ENCODE data around the gene TRIB2. TPM values are rescaled to one million over a fixed set of nuclear protein-coding genes. Genes with fewer than 3 reads are reported as not detected.

TRIB2 gene
- total RNA-seq, 5 donors from 2014 or later (not counting 1 experiment from before 2014, with no cell fraction given): 111 to 131 (median 121) TPM

DNA sequence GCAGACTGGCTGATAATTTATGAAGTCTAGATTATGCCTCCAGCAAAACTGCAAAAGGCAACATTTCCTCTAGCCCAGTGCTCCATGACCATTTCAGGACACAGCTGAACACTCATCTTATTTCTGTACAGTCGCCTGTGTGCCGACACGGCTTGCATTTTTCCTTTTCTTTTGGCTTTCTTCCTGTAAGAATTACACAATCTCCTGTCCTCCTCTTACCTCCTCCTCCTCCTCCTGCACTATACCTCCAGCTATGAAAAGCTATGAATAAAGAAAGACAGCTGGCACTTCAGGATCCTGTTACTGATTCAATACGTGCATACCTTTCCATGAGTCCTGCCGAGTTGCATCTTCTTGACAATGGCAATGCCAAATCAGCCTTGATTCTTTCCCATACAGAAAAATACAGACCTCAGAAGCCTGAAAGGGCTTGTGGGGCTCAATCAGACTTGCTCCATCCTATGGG lies 32.2 kb upstream of the TRIB2 start:
- POLR2A ChIA-PET: no interaction called here

DNA sequence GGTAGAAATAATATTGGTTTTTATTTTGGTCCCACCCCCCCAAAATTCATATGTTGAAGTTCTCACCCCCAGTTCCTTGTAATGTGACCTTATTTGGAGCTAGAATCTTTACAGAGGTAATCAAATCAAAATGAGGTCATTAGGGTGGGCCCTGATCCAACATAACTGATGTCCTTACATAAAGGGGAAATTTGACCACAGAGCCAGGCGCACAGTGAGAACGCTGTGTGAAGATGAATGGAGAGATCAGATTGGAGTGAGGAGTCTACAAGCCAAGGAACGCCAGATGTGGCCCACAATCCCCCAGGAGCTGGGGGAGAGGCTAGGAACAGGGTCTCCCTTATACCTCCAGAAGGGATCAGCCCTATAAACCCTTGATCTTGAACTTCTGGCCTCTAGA lies 31.6 kb upstream of the TRIB2 start:
- H3K4me3 Mint-ChIP-seq: no peak overlapping the region
- H3K4me1 Mint-ChIP-seq: peaks cover 0 to 7% (median 5%) of the 10 kb centered on the region in 3 donors
- no peak overlapping the region for H3K27ac ChIP-seq (ENCODE audit: low read length)
- CTCF ChIA-PET: interaction anchor here in 1 of 2 donors (0.6 kb wide), 1 partner anchor 232 kb away, joined by 6 read pairs; no protein-coding TSS in a partner anchor
- H3K4me1 ChIP-seq (ENCODE audit: control insufficient read depth in 1 of 2, extremely low read depth in 1 of 2, insufficient read depth in 2 of 2, low read length in 2 of 2): peaks cover 0 to 3% of the 10 kb centered on the region in 2 experiments
- no CpG with 5 or more reads among the region's 3 CpGs for WGBS (ENCODE audit: insufficient coverage)
- H3K36me3 Mint-ChIP-seq: no peaks in the 10 kb centered on the region
- no peaks in the 10 kb centered on the region for H3K36me3 ChIP-seq (ENCODE audit: control insufficient read depth in 2 of 2, extremely low read depth in 1 of 2, insufficient read depth in 1 of 2, low read length in 1 of 2)
- ATAC-seq (replicated peaks in 1 of 4): no peak
- DNase-seq: no peak
- POLR2A ChIA-PET: interaction anchor here (0.6 to 0.7 kb wide), 2 partner anchors 228 to 243 kb away, joined by 6 to 8 read pairs; no protein-coding TSS in a partner anchor
- no peaks in the 10 kb centered on the region for H3K9me3 ChIP-seq
- H3K27me3 Mint-ChIP-seq: no peaks in the 10 kb centered on the region
- H3K4me3 ChIP-seq (ENCODE audit: control insufficient read depth in 1 of 2, extremely low read depth in 1 of 2, low read length in 1 of 2): no peak overlapping the region
- H3K27me3 ChIP-seq (replicated peaks in 1 of 2; ENCODE audit: control insufficient read depth in 2 of 2, extremely low read depth in 1 of 2, insufficient read depth in 2 of 2, low read length in 1 of 2): peaks cover 0 to 7% of the 10 kb centered on the region in 2 experiments
- no peak overlapping the region for H3K27ac Mint-ChIP-seq
- H3K9me3 Mint-ChIP-seq: peaks cover 0 to 8% (median 6%) of the 10 kb centered on the region in 3 donors

More for the DNA sequence above, 32.2 kb upstream of the TRIB2 start:
- 89% methylated on average over 5 of the region's 5 CpGs for WGBS (ENCODE audit: insufficient coverage)
- H3K9me3 ChIP-seq: no peaks in the 10 kb centered on the region
- Mint-ChIP-seq H3K4me3 (no peak overlapping the region), H3K27ac (no peak overlapping the region), H3K27me3 (no peaks in the 10 kb centered on the region), H3K4me1 (peaks cover 0 to 7% (median 5%) of the 10 kb centered on the region in 3 donors), H3K9me3 (peaks cover 5 to 8% (median 6%) of the 10 kb centered on the region in 3 donors), H3K36me3 (peaks cover 5% of the 10 kb centered on the region)
- H3K36me3 ChIP-seq (ENCODE audit: control insufficient read depth in 2 of 2, extremely low read depth in 1 of 2, insufficient read depth in 1 of 2, low read length in 1 of 2): no peaks in the 10 kb centered on the region
- peaks cover 0 to 3% of the 10 kb centered on the region in 2 experiments for H3K4me1 ChIP-seq (ENCODE audit: control insufficient read depth in 1 of 2, extremely low read depth in 1 of 2, insufficient read depth in 2 of 2, low read length in 2 of 2)
- CTCF ChIA-PET: no interaction called here
- peaks cover 0 to 7% of the 10 kb centered on the region in 2 experiments for H3K27me3 ChIP-seq (replicated peaks in 1 of 2; ENCODE audit: control insufficient read depth in 2 of 2, extremely low read depth in 1 of 2, insufficient read depth in 2 of 2, low read length in 1 of 2)
- no peak overlapping the region for H3K4me3 ChIP-seq (ENCODE audit: control insufficient read depth in 1 of 2, extremely low read depth in 1 of 2, low read length in 1 of 2)
- ATAC-seq (replicated peaks in 1 of 4): no peak
- DNase-seq: no peak
- no peak overlapping the region for H3K27ac ChIP-seq (ENCODE audit: low read length)

DNA sequence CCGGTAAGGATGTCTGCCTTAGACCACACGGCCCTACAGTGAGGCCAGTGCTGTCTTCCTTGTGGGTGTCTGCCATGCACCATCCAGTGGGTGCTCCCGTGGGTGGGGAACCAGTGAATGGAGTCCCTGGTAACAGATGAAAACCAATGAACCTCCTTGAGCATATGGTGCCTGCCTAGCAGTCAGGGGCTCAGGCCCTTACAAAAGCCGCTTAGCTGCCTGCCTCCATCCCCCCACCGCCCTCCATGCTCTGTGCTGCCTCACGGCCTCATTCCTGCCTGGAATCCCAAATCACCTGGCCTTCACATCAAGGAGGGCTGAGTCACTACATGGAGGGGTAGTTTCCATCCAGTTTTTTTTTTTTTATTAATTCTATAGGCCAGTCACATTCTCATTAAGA lies 30.8 kb upstream of the TRIB2 start:
- no peaks in the 10 kb centered on the region for H3K36me3 Mint-ChIP-seq
- no peak overlapping the region for H3K27ac Mint-ChIP-seq
- no peaks in the 10 kb centered on the region for H3K36me3 ChIP-seq (ENCODE audit: control insufficient read depth in 2 of 2, extremely low read depth in 1 of 2, insufficient read depth in 1 of 2, low read length in 1 of 2)
- POLR2A ChIA-PET: no interaction called here
- WGBS (ENCODE audit: insufficient coverage): 94% methylated on average over 3 of the region's 6 CpGs
- no peaks in the 10 kb centered on the region for H3K9me3 ChIP-seq
- no peaks in the 10 kb centered on the region for H3K27me3 Mint-ChIP-seq
- no peak overlapping the region for H3K27ac ChIP-seq (ENCODE audit: low read length)
- DNase-seq: no peak
- CTCF ChIA-PET: no interaction called here
- peaks cover 0 to 3% of the 10 kb centered on the region in 2 experiments for H3K4me1 ChIP-seq (ENCODE audit: control insufficient read depth in 1 of 2, extremely low read depth in 1 of 2, insufficient read depth in 2 of 2, low read length in 2 of 2)
- peaks cover 0 to 7% of the 10 kb centered on the region in 2 experiments for H3K27me3 ChIP-seq (replicated peaks in 1 of 2; ENCODE audit: control insufficient read depth in 2 of 2, extremely low read depth in 1 of 2, insufficient read depth in 2 of 2, low read length in 1 of 2)
- H3K4me3 Mint-ChIP-seq: no peak overlapping the region
- H3K9me3 Mint-ChIP-seq: peaks cover 0 to 6% (median 5%) of the 10 kb centered on the region in 3 donors
- H3K4me1 Mint-ChIP-seq: peaks cover 0 to 7% (median 5%) of the 10 kb centered on the region in 3 donors
- no peak for ATAC-seq (replicated peaks in 1 of 4)
- no peak overlapping the region for H3K4me3 ChIP-seq (ENCODE audit: control insufficient read depth in 1 of 2, extremely low read depth in 1 of 2, low read length in 1 of 2)

DNA sequence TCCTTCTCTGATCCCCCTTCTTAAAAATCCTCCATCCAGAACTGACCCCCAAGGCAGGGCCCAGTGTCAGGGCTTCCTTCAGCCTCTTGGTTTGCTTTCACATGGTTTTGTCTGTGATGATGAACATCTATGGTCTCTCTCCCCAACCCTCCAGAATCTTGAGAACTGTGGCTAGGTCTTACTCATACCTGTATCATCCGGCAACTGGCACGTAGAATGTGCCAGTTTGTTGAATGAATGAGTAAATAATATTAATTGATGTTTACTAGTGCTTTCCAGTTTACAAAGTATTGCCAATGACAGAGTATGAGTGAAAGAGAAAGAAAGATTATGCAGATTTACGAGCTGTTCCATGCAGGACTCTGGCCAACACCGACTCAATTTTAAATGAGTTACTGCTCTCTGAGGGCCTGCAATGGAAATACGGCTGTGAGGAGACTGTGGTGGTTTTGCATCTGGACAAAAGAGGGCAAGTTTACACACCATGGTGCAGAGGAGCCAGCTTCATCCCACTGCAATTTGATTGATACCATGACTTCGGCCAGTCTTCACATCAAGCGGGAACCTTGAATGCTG lies 29.9 kb upstream of the TRIB2 start:
- WGBS (ENCODE audit: insufficient coverage): 92% methylated on average over 3 of the region's 7 CpGs
- ChIA-PET CTCF (interaction anchor here in 1 of 2 donors (0.6 kb wide), 1 partner anchor 823 kb away, joined by 3 read pairs; no protein-coding TSS in a partner anchor), POLR2A (no interaction called here)
- Mint-ChIP-seq H3K27ac (no peak overlapping the region), H3K9me3 (peaks cover 0 to 10% (median 5%) of the 10 kb centered on the region in 3 donors), H3K27me3 (no peaks in the 10 kb centered on the region), H3K36me3 (no peaks in the 10 kb centered on the region), H3K4me3 (no peak overlapping the region), H3K4me1 (peaks cover 0 to 7% (median 5%) of the 10 kb centered on the region in 3 donors)
- no peak for DNase-seq
- H3K4me1 ChIP-seq (ENCODE audit: control insufficient read depth in 1 of 2, extremely low read depth in 1 of 2, insufficient read depth in 2 of 2, low read length in 2 of 2): peaks cover 0 to 3% of the 10 kb centered on the region in 2 experiments
- no peaks in the 10 kb centered on the region for H3K9me3 ChIP-seq
- no peaks in the 10 kb centered on the region for H3K36me3 ChIP-seq (ENCODE audit: control insufficient read depth in 2 of 2, extremely low read depth in 1 of 2, insufficient read depth in 1 of 2, low read length in 1 of 2)
- H3K27me3 ChIP-seq (replicated peaks in 1 of 2; ENCODE audit: control insufficient read depth in 2 of 2, extremely low read depth in 1 of 2, insufficient read depth in 2 of 2, low read length in 1 of 2): peaks cover 0 to 7% of the 10 kb centered on the region in 2 experiments
- H3K4me3 ChIP-seq (ENCODE audit: control insufficient read depth in 1 of 2, extremely low read depth in 1 of 2, low read length in 1 of 2): no peak overlapping the region
- ATAC-seq (replicated peaks in 1 of 4): no peak
- no peak overlapping the region for H3K27ac ChIP-seq (ENCODE audit: low read length)

DNA sequence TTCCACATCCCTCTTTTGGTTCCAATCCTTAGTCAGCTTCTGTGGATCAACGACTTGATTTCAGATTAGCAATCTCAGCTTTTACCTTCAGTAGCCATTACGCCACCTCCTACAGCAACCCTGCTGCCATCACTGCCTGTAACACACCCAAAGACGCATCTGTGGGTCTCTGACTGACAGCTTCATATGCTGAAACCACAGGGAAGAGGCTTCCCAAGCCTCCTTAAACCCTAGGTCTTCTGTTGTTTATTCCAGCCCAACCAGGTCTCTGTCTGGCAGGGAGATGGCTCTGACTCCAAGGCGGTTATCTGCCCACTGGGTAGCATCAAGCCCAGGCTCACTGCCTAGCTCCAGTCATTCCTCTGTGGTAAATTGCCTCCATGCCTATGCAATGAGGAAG lies 28.6 kb upstream of the TRIB2 start:
- ChIA-PET POLR2A (interaction anchor here in 1 of 2 donors (0.6 kb wide), 1 partner anchor 14 kb away, joined by 3 read pairs; no protein-coding TSS in a partner anchor), CTCF (no interaction called here)
- Mint-ChIP-seq H3K27me3 (no peaks in the 10 kb centered on the region), H3K4me1 (peaks cover 0 to 7% (median 5%) of the 10 kb centered on the region in 3 donors), H3K36me3 (peaks cover 4% of the 10 kb centered on the region), H3K9me3 (peaks cover 4 to 16% (median 10%) of the 10 kb centered on the region in 3 donors), H3K4me3 (no peak overlapping the region), H3K27ac (no peak overlapping the region)
- H3K9me3 ChIP-seq: no peaks in the 10 kb centered on the region
- no peak overlapping the region for H3K27ac ChIP-seq (ENCODE audit: low read length)
- ATAC-seq (replicated peaks in 1 of 4): no peak
- WGBS (ENCODE audit: insufficient coverage): 87% methylated on average over 4 of the region's 4 CpGs
- no peaks in the 10 kb centered on the region for H3K36me3 ChIP-seq (ENCODE audit: control insufficient read depth in 2 of 2, extremely low read depth in 1 of 2, insufficient read depth in 1 of 2, low read length in 1 of 2)
- peaks cover 0 to 3% of the 10 kb centered on the region in 2 experiments for H3K4me1 ChIP-seq (ENCODE audit: control insufficient read depth in 1 of 2, extremely low read depth in 1 of 2, insufficient read depth in 2 of 2, low read length in 2 of 2)
- peaks cover 0 to 7% of the 10 kb centered on the region in 2 experiments for H3K27me3 ChIP-seq (replicated peaks in 1 of 2; ENCODE audit: control insufficient read depth in 2 of 2, extremely low read depth in 1 of 2, insufficient read depth in 2 of 2, low read length in 1 of 2)
- no peak overlapping the region for H3K4me3 ChIP-seq (ENCODE audit: control insufficient read depth in 1 of 2, extremely low read depth in 1 of 2, low read length in 1 of 2)
- DNase-seq: no peak

DNA sequence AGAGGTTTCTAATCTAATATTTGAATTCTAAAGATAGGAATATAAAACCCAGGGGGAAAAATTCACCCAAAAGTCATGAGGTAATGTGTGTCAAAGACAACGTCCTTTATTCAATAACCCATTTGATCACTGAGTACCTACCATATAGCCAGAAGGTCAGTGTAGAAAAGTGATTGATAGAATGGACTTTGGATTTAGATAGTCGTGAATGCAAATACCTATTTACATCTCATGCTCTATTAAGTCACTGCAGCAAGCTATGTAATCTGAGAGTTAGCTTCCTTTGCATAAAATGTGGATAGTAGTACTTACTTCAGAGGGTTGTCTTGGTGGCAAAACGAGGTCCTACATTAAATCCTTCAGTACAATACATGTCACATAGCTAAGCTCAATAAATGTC lies 27.8 kb upstream of the TRIB2 start:
- DNase-seq (no peak), ATAC-seq (replicated peaks in 1 of 4) (no peak)
- H3K27me3 Mint-ChIP-seq: no peaks in the 10 kb centered on the region
- WGBS (ENCODE audit: insufficient coverage): no CpG with 5 or more reads among the region's 3 CpGs
- Histone ChIP-seq H3K27me3 (replicated peaks in 1 of 2; ENCODE audit: control insufficient read depth in 2 of 2, extremely low read depth in 1 of 2, insufficient read depth in 2 of 2, low read length in 1 of 2) (peaks cover 0 to 7% of the 10 kb centered on the region in 2 experiments), H3K4me1 (ENCODE audit: control insufficient read depth in 1 of 2, extremely low read depth in 1 of 2, insufficient read depth in 2 of 2, low read length in 2 of 2) (peaks cover 0 to 3% of the 10 kb centered on the region in 2 experiments), H3K36me3 (ENCODE audit: control insufficient read depth in 2 of 2, extremely low read depth in 1 of 2, insufficient read depth in 1 of 2, low read length in 1 of 2) (no peaks in the 10 kb centered on the region), H3K4me3 (ENCODE audit: control insufficient read depth in 1 of 2, extremely low read depth in 1 of 2, low read length in 1 of 2) (no peak overlapping the region), H3K9me3 (no peaks in the 10 kb centered on the region), H3K27ac (ENCODE audit: low read length) (no peak overlapping the region)
- peaks cover 4 to 16% (median 10%) of the 10 kb centered on the region in 3 donors for H3K9me3 Mint-ChIP-seq
- H3K4me1 Mint-ChIP-seq: peaks cover 0 to 7% (median 5%) of the 10 kb centered on the region in 3 donors
- no peak overlapping the region for H3K4me3 Mint-ChIP-seq
- POLR2A ChIA-PET: no interaction called here
- CTCF ChIA-PET: no interaction called here
- H3K27ac Mint-ChIP-seq: no peak overlapping the region
- peaks cover 4% of the 10 kb centered on the region for H3K36me3 Mint-ChIP-seq

All from T-cell (primary cell).